HuH-7.5 (cell line): ENCODE results near the gene VAV1.

ENCODE experiments used
- DNase-seq: peaks from one replicate; pipeline ENCODE4 v3.0.0; 2011; ENCODE audit warnings: low spot score

Gene VAV1

GRCh38 chr19:6894313-6894712, 121.8 kb downstream of the VAV1 start:
- no peak for DNase-seq

GRCh38 chr19:6903446-6903845, 130.9 kb downstream of the VAV1 start:
- no peak for DNase-seq

GRCh38 chr19:6906559-6907060, 134.1 kb downstream of the VAV1 start:
- DNase-seq: no peak
